Natural killer cell (primary cell): ENCODE results near the gene RAD51B. TPM values are rescaled to one million over a fixed set of nuclear protein-coding genes. Genes with fewer than 3 reads are reported as not detected.

ENCODE experiments used
- ATAC-seq, 3 donors: fragments of 150-1000 bp in 2 of 3; fragments of 200-7000 bp in 1 of 3; cut with Tn5 transposase; 1 replicate in 1 of 3; 2 replicates in 2 of 3; pipeline ENCODE4 v1.10.0; 2021; ENCODE audit warnings: mild to moderate bottlenecking in 2 of 3, moderate library complexity in 2 of 3
- DNase-seq, 2 donors: peaks; one replicate each; pipeline versions ENCODE4 v3.0.0 to v3.0.0-alpha.2; 2013 to 2021; ENCODE audit warnings: mixed read lengths in 1 of 2
- H3K27ac ChIP-seq: one replicate; pipeline ENCODE4 v1.5.1; 2013; ENCODE audit warnings: mild to moderate bottlenecking, low read length
- H3K27me3 ChIP-seq: one replicate; pipeline ENCODE4 v1.6.1; 2013; ENCODE audit warnings: low read length; ENCODE audit not compliant: control insufficient read depth, insufficient read depth
- H3K36me3 ChIP-seq: one replicate; pipeline ENCODE4 v1.6.1; 2013; ENCODE audit warnings: low read length; ENCODE audit not compliant: control insufficient read depth, insufficient read depth
- H3K4me1 ChIP-seq: one replicate; pipeline ENCODE4 v1.6.1; 2013; ENCODE audit warnings: low read length; ENCODE audit not compliant: control insufficient read depth, insufficient read depth
- H3K4me3 ChIP-seq: one replicate; pipeline ENCODE4 v1.5.1; 2013; ENCODE audit warnings: low read length
- H3K9me3 ChIP-seq: one replicate; pipeline ENCODE4 v1.6.1; 2013; ENCODE audit warnings: low read length; ENCODE audit not compliant: control insufficient read depth, insufficient read depth
- H3K27ac Mint-ChIP-seq, 2 donors: one replicate each; pipeline ENCODE4 v1.8.0; 2022; ENCODE audit warnings: mild to moderate bottlenecking in 2 of 2, mixed read lengths in 2 of 2, moderate library complexity in 1 of 2
- H3K27me3 Mint-ChIP-seq, 2 donors: one replicate each; pipeline ENCODE4 v1.8.0; 2022; ENCODE audit warnings: low read depth in 2 of 2, mixed read lengths in 2 of 2
- H3K36me3 Mint-ChIP-seq: one replicate; pipeline ENCODE4 v1.8.0; 2022; ENCODE audit warnings: mixed read lengths
- H3K4me1 Mint-ChIP-seq, 2 donors: one replicate each; pipeline ENCODE4 v1.8.0; 2022; ENCODE audit warnings: mixed read lengths in 2 of 2
- H3K4me3 Mint-ChIP-seq: one replicate; pipeline ENCODE4 v1.8.0; 2022; ENCODE audit warnings: mild to moderate bottlenecking, moderate library complexity, mixed read lengths
- H3K9me3 Mint-ChIP-seq, 2 donors: one replicate each; pipeline ENCODE4 v1.8.0; 2022; ENCODE audit warnings: mixed read lengths in 2 of 2
- WGBS: methylation state at CpG from one replicate; pipeline ENCODE4 v1.1.7; 2013; ENCODE audit warnings: missing lambda C conversion rate; ENCODE audit not compliant: insufficient coverage; 5-methylcytosine and 5-hydroxymethylcytosine counted together
- intact Hi-C: fragments of 100-400 bp; cut with micrococcal nuclease; formaldehyde crosslinking; loops from one replicate; pipeline ENCODE4 v1.14.2; 2022
- total RNA-seq, 4 donors: library from RNA; stranded (reverse); fragments of 120-200 nt in 1 of 4; gene quantifications; one replicate each; pipeline versions ENCODE4 v1.2.3 to v1.2.4, GENCODE V29; 2013 to 2022
- TF ChIP-seq, protein P1 (sequence below): fragments of 200-600 bp; IDR thresholded peaks from one replicate; pipeline ENCODE4 v1.8.0; 2022; ENCODE audit warnings: antibody characterized with exemption

RAD51B gene
- total RNA-seq, 3 donors from 2014 or later (not counting 1 experiment from before 2014, with no cell fraction given): 28.1 to 37.6 (median 28.6) TPM

DNA sequence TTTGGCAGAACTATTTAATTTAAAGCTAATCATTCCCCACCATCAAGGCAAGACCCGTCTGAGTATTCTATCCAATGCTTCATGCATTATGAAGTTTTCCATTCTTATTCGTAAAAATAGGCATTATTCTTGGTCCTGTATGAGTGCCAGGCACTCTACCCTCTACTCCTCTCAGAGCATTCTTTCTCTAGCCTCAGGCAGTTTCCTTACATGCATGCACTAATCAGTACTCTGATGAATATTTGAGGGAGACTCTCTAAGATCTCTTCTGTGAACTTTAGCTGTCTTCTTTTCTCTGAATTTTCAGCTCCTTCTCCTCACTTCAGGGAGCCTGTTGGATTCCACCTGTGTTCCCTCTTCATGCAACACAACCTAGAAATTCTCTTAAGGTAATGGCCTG lies 334.7 kb downstream of the RAD51B start:
- Mint-ChIP-seq H3K9me3 (peaks cover 0 to 4% of the 10 kb centered on the region in 2 donors), H3K27me3 (no peaks in the 10 kb centered on the region), H3K27ac (no peak overlapping the region), H3K36me3 (no peaks in the 10 kb centered on the region), H3K4me1 (peaks cover 5 to 12% of the 10 kb centered on the region in 2 donors), H3K4me3 (no peak overlapping the region)
- Histone ChIP-seq H3K9me3 (no peaks in the 10 kb centered on the region), H3K36me3 (no peaks in the 10 kb centered on the region), H3K27me3 (no peaks in the 10 kb centered on the region), H3K27ac (no peak overlapping the region), H3K4me3 (no peak overlapping the region), H3K4me1 (no peaks in the 10 kb centered on the region)
- intact Hi-C loops: no loop called here
- DNase-seq: no peak
- TF ChIP-seq, protein P1, sequence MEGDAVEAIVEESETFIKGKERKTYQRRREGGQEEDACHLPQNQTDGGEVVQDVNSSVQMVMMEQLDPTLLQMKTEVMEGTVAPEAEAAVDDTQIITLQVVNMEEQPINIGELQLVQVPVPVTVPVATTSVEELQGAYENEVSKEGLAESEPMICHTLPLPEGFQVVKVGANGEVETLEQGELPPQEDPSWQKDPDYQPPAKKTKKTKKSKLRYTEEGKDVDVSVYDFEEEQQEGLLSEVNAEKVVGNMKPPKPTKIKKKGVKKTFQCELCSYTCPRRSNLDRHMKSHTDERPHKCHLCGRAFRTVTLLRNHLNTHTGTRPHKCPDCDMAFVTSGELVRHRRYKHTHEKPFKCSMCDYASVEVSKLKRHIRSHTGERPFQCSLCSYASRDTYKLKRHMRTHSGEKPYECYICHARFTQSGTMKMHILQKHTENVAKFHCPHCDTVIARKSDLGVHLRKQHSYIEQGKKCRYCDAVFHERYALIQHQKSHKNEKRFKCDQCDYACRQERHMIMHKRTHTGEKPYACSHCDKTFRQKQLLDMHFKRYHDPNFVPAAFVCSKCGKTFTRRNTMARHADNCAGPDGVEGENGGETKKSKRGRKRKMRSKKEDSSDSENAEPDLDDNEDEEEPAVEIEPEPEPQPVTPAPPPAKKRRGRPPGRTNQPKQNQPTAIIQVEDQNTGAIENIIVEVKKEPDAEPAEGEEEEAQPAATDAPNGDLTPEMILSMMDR: no peak
- no peak for ATAC-seq
- 95% methylated on average over 2 of the region's 2 CpGs for WGBS

DNA sequence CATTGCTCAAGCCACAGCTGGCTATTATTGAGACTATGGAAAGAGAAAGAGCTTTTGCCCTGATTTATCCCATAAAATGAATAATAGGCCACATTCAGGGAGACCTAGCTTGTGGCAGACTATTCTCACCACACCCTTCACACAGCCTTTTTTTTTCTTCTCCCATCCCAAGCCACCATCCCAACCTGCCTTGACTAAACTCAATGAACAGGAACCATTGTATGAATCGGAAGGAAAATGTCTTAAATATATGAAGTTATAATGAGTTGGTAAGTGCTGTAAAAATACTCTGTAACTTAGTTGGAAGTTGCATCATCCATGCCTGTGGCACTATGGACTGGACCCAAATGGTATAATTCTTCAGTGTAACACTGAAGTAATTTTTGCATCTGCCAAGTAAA lies 338.4 kb downstream of the RAD51B start:
- Mint-ChIP-seq H3K9me3 (no peaks in the 10 kb centered on the region), H3K27ac (no peak overlapping the region), H3K27me3 (no peaks in the 10 kb centered on the region), H3K36me3 (no peaks in the 10 kb centered on the region), H3K4me3 (no peak overlapping the region), H3K4me1 (peaks cover 5 to 12% of the 10 kb centered on the region in 2 donors)
- ATAC-seq (no peak), DNase-seq (no peak)
- 100% methylated on average over 1 of the region's 1 CpG for WGBS
- intact Hi-C loops: no loop called here
- no peak overlapping the region for H3K27ac ChIP-seq
- no peaks in the 10 kb centered on the region for H3K4me1 ChIP-seq
- H3K4me3 ChIP-seq: no peak overlapping the region
- no peaks in the 10 kb centered on the region for H3K36me3 ChIP-seq
- no peaks in the 10 kb centered on the region for H3K27me3 ChIP-seq
- TF ChIP-seq, protein P1: no peak
- no peaks in the 10 kb centered on the region for H3K9me3 ChIP-seq

DNA sequence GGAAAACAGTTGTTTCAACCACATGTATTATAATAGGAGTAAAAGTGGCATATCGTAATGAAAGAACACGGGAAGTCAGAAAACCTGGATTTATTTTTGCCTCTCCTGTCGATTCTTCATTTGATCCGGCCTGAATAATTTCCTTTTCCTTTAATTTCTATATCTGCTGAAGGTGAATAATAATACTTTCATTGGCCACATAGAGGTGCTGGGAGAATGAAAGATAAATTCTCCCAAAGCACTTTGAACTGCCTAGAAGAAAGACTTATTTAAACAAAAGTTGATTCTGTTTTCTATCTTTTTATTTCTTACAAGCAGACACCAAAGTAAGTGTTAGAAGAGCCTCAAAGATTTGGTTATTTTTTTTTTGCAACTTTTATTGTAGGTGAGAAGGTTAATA lies 339.1 kb downstream of the RAD51B start:
- Mint-ChIP-seq H3K4me1 (peaks cover 0 to 7% of the 10 kb centered on the region in 2 donors), H3K36me3 (no peaks in the 10 kb centered on the region), H3K9me3 (no peaks in the 10 kb centered on the region), H3K27me3 (no peaks in the 10 kb centered on the region), H3K4me3 (no peak overlapping the region), H3K27ac (no peak overlapping the region)
- DNase-seq (no peak), ATAC-seq (no peak)
- TF ChIP-seq, protein P1: no peak
- WGBS: 92% methylated on average over 4 of the region's 4 CpGs
- Histone ChIP-seq H3K4me1 (no peaks in the 10 kb centered on the region), H3K36me3 (no peaks in the 10 kb centered on the region), H3K27ac (no peak overlapping the region), H3K27me3 (no peaks in the 10 kb centered on the region), H3K4me3 (no peak overlapping the region), H3K9me3 (no peaks in the 10 kb centered on the region)
- intact Hi-C loops: no loop called here
